Psoas muscle (tissue), 8 donors: Measurements from ENCODE around the gene UBN1. TPM values are rescaled to one million over a fixed set of nuclear protein-coding genes. Genes with fewer than 3 reads are reported as not detected.

Experiments
- ATAC-seq, 4 donors: fragments of 200-7000 bp; cut with Tn5 transposase; one replicate each; pipeline ENCODE4 v1.9.1; 2020; ENCODE audit warnings: moderate library complexity in 3 of 4, mild to moderate bottlenecking in 2 of 4
- DNase-seq, 2 donors: peaks; one replicate each; pipeline ENCODE4 v3.0.0-alpha.2; 2020
- H3K27ac ChIP-seq: fragments of 200-600 bp; one replicate; pipeline ENCODE4 v1.8.0; 2022
- H3K27me3 ChIP-seq, 3 donors: fragments of 200-600 bp in 1 of 3; one replicate each; pipeline versions ENCODE4 v1.6.1 to v1.8.0; 2013 to 2022; ENCODE audit warnings: low read length in 2 of 3, mild to moderate bottlenecking in 2 of 3, moderate library complexity in 1 of 3; ENCODE audit not compliant: insufficient read depth in 3 of 3
- H3K36me3 ChIP-seq, 2 donors: fragments of 200-600 bp in 1 of 2; one replicate each; pipeline versions ENCODE4 v1.6.1 to v1.8.0; 2013 to 2022; ENCODE audit warnings: low read depth in 1 of 2, mild to moderate bottlenecking in 1 of 2, moderate library complexity in 1 of 2; ENCODE audit not compliant: insufficient read depth in 1 of 2
- H3K4me1 ChIP-seq: fragments of 200-600 bp; one replicate; pipeline ENCODE4 v1.8.0; 2022
- H3K4me3 ChIP-seq: fragments of 200-600 bp; one replicate; pipeline ENCODE4 v1.8.0; 2022; ENCODE audit warnings: mild to moderate bottlenecking
- H3K9me3 ChIP-seq: fragments of 200-600 bp; one replicate; pipeline ENCODE4 v1.8.0; 2022
- CTCF ChIP-seq: fragments of 200-600 bp; IDR thresholded peaks from one replicate; pipeline ENCODE4 v1.8.0; 2022; ENCODE audit warnings: antibody characterized with exemption
- WGBS, 3 donors: extraction: QIAGEN DNeasy Blood & Tissue Kit; methylation state at CpG; one replicate each; pipeline versions ENCODE4 v1.1.6 to v1.1.7; 2013; 5-methylcytosine and 5-hydroxymethylcytosine counted together
- intact Hi-C, 2 donors: fragments of 100-400 bp; cut with DNase I; formaldehyde crosslinking; loops; one replicate each; pipeline versions ENCODE4 v1.11.0 to v1.14.2; 2022
- polyA plus RNA-seq, 3 donors: library from polyadenylated mRNA; stranded (reverse); fragments of 200-250 nt; gene quantifications; one replicate each; pipeline ENCODE4 v1.2.3, GENCODE V29; 2013
- total RNA-seq, 4 donors: library from RNA; stranded (reverse); fragmentation: NEBNext Ultra II Directional in 2 of 4; extraction: Animal tissue kit (Norgen Biotek cat#: 25700) in 2 of 4; gene quantifications; one replicate each; pipeline versions ENCODE4 v1.2.1 to v1.2.4, GENCODE V29; 2021 to 2023
- donor health status: healthy with polysubstance abuse.
- donor health status: DM: no; HTN: no; CAD: no; lungs with moderate emphysema.
- donor health status: Bipolar disorder and iron deficiency.
- donor health status: healthy.
- donor health status: DM: yes; HTN: yes; CAD: no.
- donor health status: DM: no; HTN: no; CAD: no.
- donor health status: DM: no; HTN: no; CAD: no.
- donor health status: DM: yes; HTN: yes; CAD: no.

The UBN1 gene
- total and polyA plus RNA-seq, 7 donors: 9.1 to 33.3 (median 25.7) TPM

- peaks cover 0 to 8% (median 0%) of the 10 kb centered on the region in 3 donors for H3K27me3 ChIP-seq
- ATAC-seq: no peak
- H3K9me3 ChIP-seq: peaks cover under 1% of the 10 kb centered on the region
- no peak for DNase-seq
- no peak overlapping the region for H3K4me3 ChIP-seq
- H3K27ac ChIP-seq: no peak overlapping the region
- no peaks in the 10 kb centered on the region for H3K4me1 ChIP-seq
- intact Hi-C loops: no loop called here
- 85 to 86% (median 86%) methylated on average over 5 of the region's 5 CpGs for WGBS, 3 donors
- H3K36me3 ChIP-seq: no peaks in the 10 kb centered on the region
- no peak for TF ChIP-seq CTCF
These were observed 73.5 kb downstream of the UBN1 start for GRCh38 chr16:4920826-4921225.

- Histone ChIP-seq H3K4me3 (no peak overlapping the region), H3K4me1 (no peaks in the 10 kb centered on the region), H3K9me3 (peaks cover 12% of the 10 kb centered on the region), H3K36me3 (no peaks in the 10 kb centered on the region), H3K27ac (no peak overlapping the region), H3K27me3 (peaks cover 0 to 8% (median 0%) of the 10 kb centered on the region in 3 donors)
- ATAC-seq: no peak
- WGBS, 3 donors: 52 to 68% (median 56%) methylated on average over 18 of the region's 18 CpGs
- no peak for TF ChIP-seq CTCF
- no peak for DNase-seq
- intact Hi-C loops: no loop called here
These were observed 75.6 kb downstream of the UBN1 start for GRCh38 chr16:4922721-4923342.

- H3K36me3 ChIP-seq: no peaks in the 10 kb centered on the region
- TF ChIP-seq CTCF: no peak
- intact Hi-C loops: no loop called here
- DNase-seq: no peak
- WGBS, 3 donors: 41 to 74% (median 53%) methylated on average over 6 of the region's 6 CpGs
- ATAC-seq: no peak
- H3K9me3 ChIP-seq: peaks cover 12% of the 10 kb centered on the region
- no peaks in the 10 kb centered on the region for H3K4me1 ChIP-seq
- H3K4me3 ChIP-seq: no peak overlapping the region
- H3K27ac ChIP-seq: no peak overlapping the region
- peaks cover 0 to 8% (median 0%) of the 10 kb centered on the region in 3 donors for H3K27me3 ChIP-seq
These were observed 76.6 kb downstream of the UBN1 start for GRCh38 chr16:4923853-4924252.

- Histone ChIP-seq H3K4me3 (no peak overlapping the region), H3K4me1 (no peaks in the 10 kb centered on the region), H3K9me3 (peaks cover 12% of the 10 kb centered on the region), H3K27me3 (peaks cover 0 to 8% (median 0%) of the 10 kb centered on the region in 3 donors), H3K27ac (no peak overlapping the region), H3K36me3 (no peaks in the 10 kb centered on the region)
- WGBS, 3 donors: 26 to 34% (median 34%) methylated on average over 12 of the region's 12 CpGs
- ATAC-seq (peak in 3 of 4 donors; percentile 18 to 62 (median 35)), DNase-seq (no peak)
- intact Hi-C loops: no loop called here
- no peak for TF ChIP-seq CTCF
These were observed 77.5 kb downstream of the UBN1 start for GRCh38 chr16:4924593-4925292.
